H9 (cell line): ENCODE measurements around the gene EXOC3. TPM values are rescaled to one million over a fixed set of nuclear protein-coding genes. Genes with fewer than 3 reads are reported as not detected.

Experiments used
- DNase-seq: peaks from one replicate; pipeline ENCODE4 v3.0.0-alpha.2; 2017
- H2AFZ ChIP-seq: one replicate; pipeline ENCODE4 v1.6.1; 2013; ENCODE audit warnings: mild to moderate bottlenecking, low read length, control low read depth, moderate library complexity
- H2AK5ac ChIP-seq: 2 replicates; pipeline ENCODE4 v1.6.1; 2013; ENCODE audit warnings: low read length, control low read depth, mixed read lengths; ENCODE audit not compliant: insufficient read length
- H2BK120ac ChIP-seq: one replicate; pipeline ENCODE4 v1.6.1; 2013; ENCODE audit warnings: low read depth, mild to moderate bottlenecking, low read length, control low read depth, inconsistent platforms; ENCODE audit not compliant: poor library complexity, severe bottlenecking
- H2BK12ac ChIP-seq: 2 replicates; pipeline ENCODE4 v1.6.1; 2013; ENCODE audit warnings: low read length, control low read depth, mixed read lengths, low read depth; ENCODE audit not compliant: insufficient read length
- H2BK15ac ChIP-seq: 2 replicates; pipeline ENCODE4 v1.6.1; 2013; ENCODE audit warnings: low read depth, low read length, control low read depth
- H2BK20ac ChIP-seq: one replicate; pipeline ENCODE4 v1.6.1; 2013; ENCODE audit warnings: low read depth, mild to moderate bottlenecking, low read length, control low read depth, inconsistent platforms; ENCODE audit not compliant: poor library complexity, severe bottlenecking
- H2BK5ac ChIP-seq: 2 replicates; pipeline ENCODE4 v1.6.1; 2013; ENCODE audit warnings: low read length, control low read depth, mixed read lengths; ENCODE audit not compliant: insufficient read length
- H3K14ac ChIP-seq: 2 replicates; pipeline ENCODE4 v1.6.1; 2013; ENCODE audit warnings: low read length, control low read depth; ENCODE audit not compliant: insufficient read depth
- H3K18ac ChIP-seq: 2 replicates; pipeline ENCODE4 v1.6.1; 2013; ENCODE audit warnings: low read depth, mild to moderate bottlenecking, mixed read lengths, low read length, control low read depth; ENCODE audit not compliant: insufficient read length
- H3K23ac ChIP-seq: 2 replicates; pipeline ENCODE4 v1.6.1; 2013; ENCODE audit warnings: low read length, control low read depth, mixed read lengths, low read depth; ENCODE audit not compliant: insufficient read length
- H3K23me2 ChIP-seq: 2 replicates; pipeline ENCODE4 v1.6.1; 2013; ENCODE audit warnings: low read depth, mild to moderate bottlenecking, mixed read lengths, low read length, control low read depth; ENCODE audit not compliant: insufficient read length, poor library complexity, severe bottlenecking
- H3K27ac ChIP-seq: 2 replicates; pipeline ENCODE4 v1.5.1; 2013; ENCODE audit warnings: low read length, control low read depth, mixed read lengths, low read depth; ENCODE audit not compliant: insufficient read length
- H3K27me3 ChIP-seq: 2 replicates; pipeline ENCODE4 v1.6.1; 2013; ENCODE audit warnings: low read length, control low read depth, inconsistent platforms; ENCODE audit not compliant: insufficient read depth
- H3K4ac ChIP-seq: 2 replicates; pipeline ENCODE4 v1.6.1; 2013; ENCODE audit warnings: low read depth, mild to moderate bottlenecking, control low read depth, inconsistent platforms, low read length, moderate library complexity
- H3K4me1 ChIP-seq: 2 replicates; pipeline ENCODE4 v1.6.1; 2013; ENCODE audit warnings: low read length, control low read depth, inconsistent platforms; ENCODE audit not compliant: insufficient read depth
- H3K4me2 ChIP-seq: 2 replicates; pipeline ENCODE4 v1.6.1; 2013; ENCODE audit warnings: low read length, control low read depth, mixed read lengths; ENCODE audit not compliant: insufficient read length, insufficient read depth
- H3K56ac ChIP-seq: 2 replicates; pipeline ENCODE4 v1.6.1; 2013; ENCODE audit warnings: low read depth, mild to moderate bottlenecking, mixed read lengths, low read length, control low read depth; ENCODE audit not compliant: insufficient read length
- H3K79me1 ChIP-seq: 2 replicates; pipeline ENCODE4 v1.6.1; 2013; ENCODE audit warnings: low read depth, mild to moderate bottlenecking, moderate library complexity, low read length, control low read depth, inconsistent platforms; ENCODE audit not compliant: insufficient read depth, poor library complexity, severe bottlenecking
- H3K79me2 ChIP-seq: 2 replicates; pipeline ENCODE4 v1.6.1; 2013; ENCODE audit warnings: low read length, control low read depth, inconsistent platforms; ENCODE audit not compliant: insufficient read depth
- H3K9ac ChIP-seq: 2 replicates; pipeline ENCODE4 v1.6.1; 2013; ENCODE audit warnings: low read length, control low read depth, mixed read lengths; ENCODE audit not compliant: insufficient read length; ENCODE audit errors: extremely low read depth
- H3K9me3 ChIP-seq: one replicate; pipeline ENCODE4 v1.6.1; 2013; ENCODE audit warnings: low read depth, low read length, inconsistent platforms; ENCODE audit not compliant: control insufficient read depth
- H3T11ph ChIP-seq: one replicate; pipeline ENCODE4 v1.6.1; 2013; ENCODE audit warnings: mild to moderate bottlenecking, low read length, control low read depth, inconsistent platforms
- H4K20me1 ChIP-seq: one replicate; pipeline ENCODE4 v1.6.1; 2013; ENCODE audit not compliant: control insufficient read depth, insufficient read length, insufficient read depth
- H4K5ac ChIP-seq: 2 replicates; pipeline ENCODE4 v1.6.1; 2013; ENCODE audit warnings: low read depth, mild to moderate bottlenecking, mixed read lengths, low read length, control low read depth; ENCODE audit not compliant: insufficient read length
- H4K8ac ChIP-seq: replicated peaks from 2 replicates; pipeline ENCODE4 v1.6.1; 2013; ENCODE audit warnings: low read length, control low read depth, mixed read lengths, low read depth; ENCODE audit not compliant: insufficient read length
- H4K91ac ChIP-seq: 2 replicates; pipeline ENCODE4 v1.6.1; 2013; ENCODE audit warnings: low read depth, mild to moderate bottlenecking, moderate library complexity, mixed read lengths, low read length, control low read depth; ENCODE audit not compliant: insufficient read length
- H3K27ac Mint-ChIP-seq, 3 experiments: 2 replicates in 2 of 3; 3 replicates in 1 of 3; pipeline ENCODE4 v1.8.0; 2020 to 2021; ENCODE audit warnings: mixed read lengths in 3 of 3, mild to moderate bottlenecking in 1 of 3, moderate library complexity in 1 of 3
- H3K27me3 Mint-ChIP-seq: 2 replicates; pipeline ENCODE4 v1.8.0; 2021; ENCODE audit warnings: low read depth, mild to moderate bottlenecking, moderate library complexity, mixed read lengths
- H3K36me3 Mint-ChIP-seq, 3 experiments: 2 replicates in 2 of 3; 3 replicates in 1 of 3; pipeline ENCODE4 v1.8.0; 2020 to 2021; ENCODE audit warnings: low read depth in 3 of 3, mixed read lengths in 3 of 3; ENCODE audit not compliant: insufficient read depth in 1 of 3
- H3K4me1 Mint-ChIP-seq, 2 experiments: 2 replicates each; pipeline ENCODE4 v1.8.0; 2020; ENCODE audit warnings: mixed read lengths in 2 of 2
- H3K4me3 Mint-ChIP-seq, 2 experiments: 2 replicates in 1 of 2; 3 replicates in 1 of 2; pipeline ENCODE4 v1.8.0; 2020 to 2021; ENCODE audit warnings: mild to moderate bottlenecking in 2 of 2, mixed read lengths in 2 of 2, moderate library complexity in 1 of 2
- H3K9me3 Mint-ChIP-seq, 2 experiments: 2 replicates in 1 of 2; 3 replicates in 1 of 2; pipeline ENCODE4 v1.8.0; 2020; ENCODE audit warnings: mild to moderate bottlenecking in 2 of 2, mixed read lengths in 2 of 2, moderate library complexity in 1 of 2
- CTCF ChIP-seq: fragments of 200-600 bp; sonication (generic); conservative IDR thresholded peaks from 3 replicates; pipeline ENCODE4 v1.8.0; 2021; ENCODE audit warnings: antibody characterized with exemption, mild to moderate bottlenecking
- WGBS: extraction: QIAGEN DNeasy Blood & Tissue Kit; methylation state at CpG from one replicate; pipeline ENCODE4 v1.1.7; 2013; ENCODE audit warnings: missing lambda C conversion rate, low lambda C conversion rate, mixed read lengths; ENCODE audit not compliant: insufficient read length; ENCODE audit errors: extremely low coverage; 5-methylcytosine and 5-hydroxymethylcytosine counted together
- total RNA-seq: library from RNA; stranded (reverse); gene quantifications from 2 replicates; pipeline ENCODE4 v1.2.1, GENCODE V29; 2021

The EXOC3 gene
- total RNA-seq, 1 experiment from 2014 or later = 36.7 TPM

- peaks cover 16% of the 10 kb centered on the region for H3K23me2 ChIP-seq
- no peak overlapping the region for H4K91ac ChIP-seq
- H3K27me3 Mint-ChIP-seq = peaks cover 25% of the 10 kb centered on the region
- TF ChIP-seq CTCF = no peak
- no peaks in the 10 kb centered on the region for H3K79me2 ChIP-seq
- H3K4me2 ChIP-seq = no peak overlapping the region
- peak overlapping the region; percentile 60 to 75 for H3K4me3 Mint-ChIP-seq
- no peaks in the 10 kb centered on the region for H3K9me3 Mint-ChIP-seq
- H3K27ac ChIP-seq = no peak overlapping the region
- H3K27me3 ChIP-seq = peaks cover 20% of the 10 kb centered on the region; the same call in 1 of the 2 replicates
- no peak overlapping the region for H3K14ac ChIP-seq
- no peak overlapping the region for H4K5ac ChIP-seq
- DNase-seq = no peak
- no peak overlapping the region for H4K8ac ChIP-seq
- WGBS = no CpG with 5 or more reads among the region's 31 CpGs
- peaks cover 7 to 11% of the 10 kb centered on the region in 2 experiments for H3K4me1 Mint-ChIP-seq
- no peak overlapping the region for H2BK12ac ChIP-seq
- H2BK15ac ChIP-seq = no peak overlapping the region
- H3K9ac ChIP-seq = no peak overlapping the region
- H4K20me1 ChIP-seq = no peaks in the 10 kb centered on the region
- H3K27ac Mint-ChIP-seq = peak overlapping the region in 1 of 3 experiments; percentile 79; a peak in 2 of 7 replicates
- H3K18ac ChIP-seq = no peak overlapping the region
- peaks cover 0 to 8% (median 0%) of the 10 kb centered on the region in 3 experiments; a peak in 3 of 7 replicates for H3K36me3 Mint-ChIP-seq
- no peak overlapping the region for H2BK20ac ChIP-seq
- no peak overlapping the region for H2AFZ ChIP-seq
- H2BK5ac ChIP-seq = no peak overlapping the region
- no peaks in the 10 kb centered on the region for H3K79me1 ChIP-seq
- H3K23ac ChIP-seq = no peak overlapping the region
- no peak overlapping the region for H3K56ac ChIP-seq
- no peak overlapping the region for H2AK5ac ChIP-seq
- no peaks in the 10 kb centered on the region for H3K9me3 ChIP-seq
- H2BK120ac ChIP-seq = no peak overlapping the region
- no peak overlapping the region for H3T11ph ChIP-seq
- no peaks in the 10 kb centered on the region for H3K4me1 ChIP-seq
- no peak overlapping the region for H3K4ac ChIP-seq
Measured at GRCh38 chr5:470961-471749, 28.2 kb downstream of the EXOC3 start.
